Right lobe of liver (tissue), 6 donors: Measurements from ENCODE around the gene RASGRF2. TPM values are rescaled to one million over a fixed set of nuclear protein-coding genes. Genes with fewer than 3 reads are reported as not detected.
"Not testable (repeated sequence)": the region's sequence is repeated elsewhere in the genome, so short reads cannot be mapped to it uniquely, and the experiment has no call there.

ENCODE experiments used
- ATAC-seq, 4 donors: fragments of 200-7000 bp; cut with Tn5 transposase; one replicate each; pipeline ENCODE4 v1.9.1; 2020; ENCODE audit warnings: mild to moderate bottlenecking in 4 of 4, moderate library complexity in 4 of 4
- DNase-seq, 3 donors: peaks; one replicate each; pipeline ENCODE4 v3.0.0-alpha.2; 2020
- H3K27ac ChIP-seq, 3 donors: fragments of 200-600 bp; one replicate each; pipeline ENCODE4 v1.8.0; 2022
- H3K27me3 ChIP-seq, 2 donors: fragments of 200-600 bp; one replicate each; pipeline ENCODE4 v1.8.0; 2022
- H3K36me3 ChIP-seq, 4 donors: fragments of 200-600 bp; sonication (generic) in 1 of 4; one replicate each; pipeline versions ENCODE4 v1.5.1 to v1.8.0; 2017 to 2022; ENCODE audit warnings: control low read depth in 1 of 4
- H3K4me1 ChIP-seq, 4 donors: fragments of 200-600 bp; sonication (generic) in 1 of 4; one replicate each; pipeline versions ENCODE4 v1.5.1 to v1.8.0; 2017 to 2022; ENCODE audit warnings: control low read depth in 1 of 4
- H3K4me3 ChIP-seq, 3 donors: fragments of 200-600 bp; one replicate each; pipeline ENCODE4 v1.8.0; 2022
- H3K9me3 ChIP-seq, 4 donors: fragments of 200-600 bp; sonication (generic) in 1 of 4; one replicate each; pipeline versions ENCODE4 v1.5.1 to v1.8.0; 2017 to 2022; ENCODE audit warnings: control low read depth in 1 of 4
- CTCF ChIP-seq, 4 donors: fragments of 200-600 bp in 3 of 4; fragments of 450-650 bp in 1 of 4; IDR thresholded peaks; one replicate each; pipeline versions ENCODE4 v1.5.1 to v1.8.0; 2016 to 2022; ENCODE audit warnings: antibody characterized with exemption in 4 of 4, mild to moderate bottlenecking in 2 of 4
- POLR2A ChIP-seq: fragments of 450-650 bp; IDR thresholded peaks from one replicate; pipeline ENCODE4 v1.6.1; 2017; ENCODE audit warnings: antibody characterized with exemption, mild to moderate bottlenecking
- WGBS: methylation state at CpG from one replicate; pipeline ENCODE4 v1.1.6; 2018; ENCODE audit warnings: low coverage, low lambda C conversion rate; ENCODE audit not compliant: insufficient coverage; ENCODE audit errors: missing lambda C conversion rate; 5-methylcytosine and 5-hydroxymethylcytosine counted together
- intact Hi-C, 2 donors: fragments of 100-400 bp; cut with DNase I; formaldehyde crosslinking; loops; one replicate each; pipeline versions ENCODE4 v1.11.2 to v1.14.1; 2022
- total RNA-seq, 6 experiments: library from RNA; depleted of rRNA in 2 of 6; stranded (reverse); fragments of >200 nt in 2 of 6; fragmentation: NEBNext Ultra II Directional in 3 of 6; extraction: Animal tissue kit (Norgen Biotek cat#: 25700) in 3 of 6; gene quantifications; one replicate each; pipeline versions ENCODE4 v1.1.0 to v1.2.4, GENCODE V29; 2016 to 2023
- donor health status: DM: no; HTN: yes; CAD: no.
- donor health status: DM: no; HTN: no; CAD: no.
- donor health status: DM: no; HTN: no; CAD: no.
- donor health status: DM: no; HTN: yes; CAD: no.
- donor health status: DM: no; HTN: yes; CAD: no.

RASGRF2 gene
- total RNA-seq, 6 experiments from 2014 or later, result 0.20 to 0.61 (median 0.36) TPM

GRCh38 chr5:81044868-81045267 lies 84.7 kb downstream of the RASGRF2 start:
- Histone ChIP-seq H3K27me3 (no peaks in the 10 kb centered on the region), H3K36me3 (no peaks in the 10 kb centered on the region), H3K4me1 (no peaks in the 10 kb centered on the region), H3K9me3 (no peaks in the 10 kb centered on the region), H3K4me3 (no peak overlapping the region), H3K27ac (no peak overlapping the region)
- ATAC-seq, result no peak
- DNase-seq, result no peak
- TF ChIP-seq POLR2A (no peak), CTCF (IDR thresholded peaks at IDR 0.05) (no peak)
- 87% methylated on average over 3 of the region's 4 CpGs for WGBS
- intact Hi-C loops, result no loop called here

DNA sequence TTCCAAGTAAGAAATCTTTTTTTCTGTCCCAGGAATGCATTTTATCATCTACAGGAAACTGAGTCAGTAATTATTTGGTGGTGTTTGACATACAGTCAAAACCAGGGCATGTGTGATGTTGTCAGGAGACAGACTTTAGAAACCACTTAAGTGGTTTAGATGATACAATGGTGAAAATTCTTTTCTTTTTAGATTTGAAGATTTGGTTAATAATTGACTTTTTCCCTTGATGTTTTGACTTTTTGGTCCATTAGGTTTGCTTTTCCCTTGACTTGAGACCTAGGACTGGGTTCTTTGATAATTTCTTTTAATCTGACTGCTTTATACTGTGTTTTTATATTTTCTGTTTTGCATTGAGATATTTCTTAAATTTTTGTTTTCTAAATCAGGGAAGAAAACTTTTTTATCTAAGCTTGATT lies 85.2 kb downstream of the RASGRF2 start:
- DNase-seq, result no peak
- no peak for TF ChIP-seq CTCF (IDR thresholded peaks at IDR 0.05)
- no peak for TF ChIP-seq POLR2A
- no peak overlapping the region for H3K4me3 ChIP-seq

DNA sequence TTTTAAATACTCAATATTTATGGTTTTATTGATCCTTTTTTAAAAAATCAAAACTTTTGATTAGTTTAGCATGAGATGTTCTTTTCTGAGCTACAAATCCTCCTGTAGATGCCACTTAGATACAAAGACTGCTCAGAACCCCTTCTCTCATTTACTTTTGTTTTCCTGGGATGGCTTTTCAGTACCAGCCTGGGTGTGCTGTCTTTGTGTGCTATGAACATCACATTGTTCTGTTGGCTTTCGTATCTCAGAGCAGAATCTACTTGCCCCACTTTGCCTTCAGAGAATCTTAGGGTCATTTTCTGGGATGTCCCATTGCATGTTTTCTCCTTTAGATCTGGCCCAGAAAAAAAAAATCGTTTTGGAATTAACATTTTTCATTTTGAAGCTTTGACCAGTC lies 85.9 kb downstream of the RASGRF2 start:
- H3K4me3 ChIP-seq, result no peak overlapping the region
- no peak overlapping the region for H3K27ac ChIP-seq
- intact Hi-C loops, result no loop called here
- H3K27me3 ChIP-seq, result no peaks in the 10 kb centered on the region
- WGBS, result 64% methylated on average over 2 of the region's 2 CpGs
- no peaks in the 10 kb centered on the region for H3K4me1 ChIP-seq
- no peak for TF ChIP-seq POLR2A
- TF ChIP-seq CTCF (IDR thresholded peaks at IDR 0.05), result no peak
- no peaks in the 10 kb centered on the region for H3K36me3 ChIP-seq
- ATAC-seq (no peak), DNase-seq (no peak)
- H3K9me3 ChIP-seq, result no peaks in the 10 kb centered on the region

More for the DNA sequence above, 85.2 kb downstream of the RASGRF2 start:
- intact Hi-C loops, result no loop called here
- Histone ChIP-seq H3K36me3 (no peaks in the 10 kb centered on the region), H3K27me3 (no peaks in the 10 kb centered on the region), H3K27ac (no peak overlapping the region), H3K9me3 (no peaks in the 10 kb centered on the region), H3K4me1 (no peaks in the 10 kb centered on the region)
- ATAC-seq, result no peak

- intact Hi-C loops, result no loop called here
- Histone ChIP-seq H3K36me3 (no peaks in the 10 kb centered on the region), H3K27me3 (no peaks in the 10 kb centered on the region), H3K27ac (no peak overlapping the region), H3K4me1 (no peaks in the 10 kb centered on the region), H3K4me3 (no peak overlapping the region), H3K9me3 (no peaks in the 10 kb centered on the region)
- TF ChIP-seq CTCF (IDR thresholded peaks at IDR 0.05) (no peak), POLR2A (no peak)
- no peak for ATAC-seq
- WGBS, result 73% methylated on average over 2 of the region's 2 CpGs
- DNase-seq, result no peak
Observed at GRCh38 chr5:81052325-81052724, 92.2 kb downstream of the RASGRF2 start.

- H3K27me3 ChIP-seq, DNase-seq, H3K27ac ChIP-seq, H3K36me3 ChIP-seq, H3K4me1 ChIP-seq, H3K4me3 ChIP-seq, ATAC-seq, intact Hi-C loops, H3K9me3 ChIP-seq: not testable (repeated sequence)
- WGBS, result 72% methylated on average over 3 of the region's 4 CpGs
Observed at GRCh38 chr5:81053282-81053681, 93.1 kb downstream of the RASGRF2 start.
